DOHH2 (cell line): ENCODE measurements around the gene APOA4.

Experiments used
- H3F3A ChIP-seq: fragments of 200-600 bp; sonication (generic), shearing (Covaris generic); 2 replicates; pipeline ENCODE4 v1.6.0; 2016; ENCODE audit warnings: antibody characterized with exemption, mild to moderate bottlenecking; ENCODE audit not compliant: control insufficient read depth, insufficient read depth
- H3K27ac ChIP-seq: fragments of 200-600 bp; sonication (generic); 2 replicates; pipeline ENCODE4 v1.5.1; 2014; ENCODE audit warnings: low read depth, mild to moderate bottlenecking, low read length, moderate library complexity
- H3K27me3 ChIP-seq: fragments of 200-600 bp; sonication (generic); 2 replicates; pipeline ENCODE4 v1.6.1; 2014; ENCODE audit warnings: mild to moderate bottlenecking, low read length, mixed read lengths; ENCODE audit not compliant: control insufficient read depth
- H3K36me3 ChIP-seq: fragments of 200-600 bp; sonication (generic); 2 replicates; pipeline ENCODE4 v1.6.1; 2014; ENCODE audit warnings: mild to moderate bottlenecking, low read length, moderate library complexity, mixed read lengths; ENCODE audit not compliant: control insufficient read depth
- H3K4me1 ChIP-seq: fragments of 200-600 bp; sonication (generic); 2 replicates; pipeline ENCODE4 v1.6.1; 2014; ENCODE audit warnings: mild to moderate bottlenecking, low read length, mixed read lengths; ENCODE audit not compliant: control insufficient read depth
- H3K4me2 ChIP-seq: fragments of 200-600 bp; sonication (generic); 2 replicates; pipeline ENCODE4 v1.6.0; 2014; ENCODE audit warnings: mild to moderate bottlenecking, low read length, moderate library complexity
- H3K4me3 ChIP-seq: fragments of 200-600 bp; sonication (generic); 2 replicates; pipeline ENCODE4 v1.5.1; 2014; ENCODE audit warnings: mild to moderate bottlenecking, low read length, mixed read lengths
- H3K79me2 ChIP-seq: fragments of 200-600 bp; sonication (generic); 2 replicates; pipeline ENCODE4 v1.6.1; 2014; ENCODE audit warnings: mild to moderate bottlenecking, low read length, mixed read lengths; ENCODE audit not compliant: control insufficient read depth
- H3K9me2 ChIP-seq: fragments of 200-600 bp; sonication (generic); replicated peaks from 2 replicates; pipeline ENCODE4 v1.6.1; 2014; ENCODE audit warnings: mild to moderate bottlenecking, low read length, mixed read lengths; ENCODE audit not compliant: control insufficient read depth
- H3K9me3 ChIP-seq: fragments of 200-600 bp; sonication (generic); 2 replicates; pipeline ENCODE4 v1.6.1; 2014; ENCODE audit warnings: antibody characterized with exemption, low read length, mixed read lengths; ENCODE audit not compliant: control insufficient read depth, insufficient read depth
- H4K20me1 ChIP-seq: fragments of 200-600 bp; sonication (generic); 2 replicates; pipeline ENCODE4 v1.6.0; 2014; ENCODE audit warnings: low read depth, mild to moderate bottlenecking, antibody characterized with exemption, low read length, moderate library complexity; ENCODE audit not compliant: control insufficient read depth, insufficient read depth
- CTCF ChIP-seq: fragments of 200-600 bp; sonication (generic); IDR thresholded peaks from one replicate; pipeline ENCODE4 v1.5.1; 2014; ENCODE audit warnings: antibody characterized with exemption, mild to moderate bottlenecking, low read depth, low read length; ENCODE audit not compliant: poor library complexity, severe bottlenecking
- EZH2phosphoT487 ChIP-seq: fragments of 200-600 bp; sonication (generic); IDR thresholded peaks from 2 replicates; pipeline ENCODE4 v1.6.1; 2017; ENCODE audit warnings: borderline replicate concordance, mild to moderate bottlenecking, antibody characterized with exemption, low read length, moderate library complexity, mixed read lengths

The APOA4 gene

GRCh38 chr11:116842909-116843308 lies 19.8 kb upstream of the APOA4 start:
- no peaks in the 10 kb centered on the region for H3K9me2 ChIP-seq
- no peak overlapping the region for H3K4me3 ChIP-seq
- no peaks in the 10 kb centered on the region for H3K4me1 ChIP-seq
- no peaks in the 10 kb centered on the region for H3K27me3 ChIP-seq
- H4K20me1 ChIP-seq, result no peaks in the 10 kb centered on the region
- no peaks in the 10 kb centered on the region for H3F3A ChIP-seq
- no peak overlapping the region for H3K27ac ChIP-seq
- H3K9me3 ChIP-seq, result no peaks in the 10 kb centered on the region
- no peak overlapping the region for H3K4me2 ChIP-seq
- TF ChIP-seq EZH2phosphoT487 (no peak), CTCF (no peak)
- no peaks in the 10 kb centered on the region for H3K79me2 ChIP-seq
- peaks cover 25% of the 10 kb centered on the region for H3K36me3 ChIP-seq

- Histone ChIP-seq H3K4me2 (no peak overlapping the region), H4K20me1 (no peaks in the 10 kb centered on the region), H3K36me3 (peaks cover 21% of the 10 kb centered on the region), H3K79me2 (no peaks in the 10 kb centered on the region), H3K27me3 (no peaks in the 10 kb centered on the region), H3K9me3 (no peaks in the 10 kb centered on the region), H3K4me1 (no peaks in the 10 kb centered on the region), H3K4me3 (no peak overlapping the region), H3K27ac (no peak overlapping the region), H3K9me2 (no peaks in the 10 kb centered on the region), H3F3A (no peaks in the 10 kb centered on the region)
- TF ChIP-seq EZH2phosphoT487 (no peak), CTCF (no peak)
Measured at GRCh38 chr11:116842117-116842516, 19.0 kb upstream of the APOA4 start.

- H3K4me3 ChIP-seq, result no peak overlapping the region
- no peaks in the 10 kb centered on the region for H3K79me2 ChIP-seq
- H3K27me3 ChIP-seq, result no peaks in the 10 kb centered on the region
- TF ChIP-seq EZH2phosphoT487 (no peak), CTCF (no peak)
- H3K9me3 ChIP-seq, result no peaks in the 10 kb centered on the region
- no peaks in the 10 kb centered on the region for H4K20me1 ChIP-seq
- H3F3A ChIP-seq, result no peaks in the 10 kb centered on the region
- H3K4me1 ChIP-seq, result peaks cover 5% of the 10 kb centered on the region
- no peaks in the 10 kb centered on the region for H3K9me2 ChIP-seq
- no peak overlapping the region for H3K4me2 ChIP-seq
- H3K27ac ChIP-seq, result no peak overlapping the region
- H3K36me3 ChIP-seq, result peaks cover 9% of the 10 kb centered on the region
Measured at GRCh38 chr11:116840746-116841296, 17.7 kb upstream of the APOA4 start.
